22Rv1 (cell line): Measurements from ENCODE around the gene DUSP1.

Experiments
- CTCF ChIP-seq: fragments of 450-650 bp; IDR thresholded peaks from 2 replicates; pipeline ENCODE4 v1.5.1; 2017; ENCODE audit warnings: mild to moderate bottlenecking
- ZFX ChIP-seq: fragments of 450-650 bp; IDR thresholded peaks from 2 replicates; pipeline ENCODE4 v1.6.1; 2017; ENCODE audit warnings: antibody characterized with exemption, borderline replicate concordance

GRCh38 chr5:172731680-172732074 is 39.3 kb downstream of the DUSP1 start:
- TF ChIP-seq CTCF, result no peak
- no peak for TF ChIP-seq ZFX
